H9 (cell line): Measurements from ENCODE around the gene ARMH1. TPM values are rescaled to one million over a fixed set of nuclear protein-coding genes. Genes with fewer than 3 reads are reported as not detected.

Experiments
- DNase-seq: peaks from one replicate; pipeline ENCODE4 v3.0.0-alpha.2; 2017
- H2AFZ ChIP-seq: one replicate; pipeline ENCODE4 v1.6.1; 2013; ENCODE audit warnings: mild to moderate bottlenecking, low read length, control low read depth, moderate library complexity
- H2AK5ac ChIP-seq: 2 replicates; pipeline ENCODE4 v1.6.1; 2013; ENCODE audit warnings: low read length, control low read depth, mixed read lengths; ENCODE audit not compliant: insufficient read length
- H2BK120ac ChIP-seq: one replicate; pipeline ENCODE4 v1.6.1; 2013; ENCODE audit warnings: low read depth, mild to moderate bottlenecking, low read length, control low read depth, inconsistent platforms; ENCODE audit not compliant: poor library complexity, severe bottlenecking
- H2BK12ac ChIP-seq: 2 replicates; pipeline ENCODE4 v1.6.1; 2013; ENCODE audit warnings: low read length, control low read depth, mixed read lengths, low read depth; ENCODE audit not compliant: insufficient read length
- H2BK15ac ChIP-seq: 2 replicates; pipeline ENCODE4 v1.6.1; 2013; ENCODE audit warnings: low read depth, low read length, control low read depth
- H2BK20ac ChIP-seq: one replicate; pipeline ENCODE4 v1.6.1; 2013; ENCODE audit warnings: low read depth, mild to moderate bottlenecking, low read length, control low read depth, inconsistent platforms; ENCODE audit not compliant: poor library complexity, severe bottlenecking
- H2BK5ac ChIP-seq: 2 replicates; pipeline ENCODE4 v1.6.1; 2013; ENCODE audit warnings: low read length, control low read depth, mixed read lengths; ENCODE audit not compliant: insufficient read length
- H3K14ac ChIP-seq: 2 replicates; pipeline ENCODE4 v1.6.1; 2013; ENCODE audit warnings: low read length, control low read depth; ENCODE audit not compliant: insufficient read depth
- H3K18ac ChIP-seq: 2 replicates; pipeline ENCODE4 v1.6.1; 2013; ENCODE audit warnings: low read depth, mild to moderate bottlenecking, mixed read lengths, low read length, control low read depth; ENCODE audit not compliant: insufficient read length
- H3K23ac ChIP-seq: 2 replicates; pipeline ENCODE4 v1.6.1; 2013; ENCODE audit warnings: low read length, control low read depth, mixed read lengths, low read depth; ENCODE audit not compliant: insufficient read length
- H3K23me2 ChIP-seq: 2 replicates; pipeline ENCODE4 v1.6.1; 2013; ENCODE audit warnings: low read depth, mild to moderate bottlenecking, mixed read lengths, low read length, control low read depth; ENCODE audit not compliant: insufficient read length, poor library complexity, severe bottlenecking
- H3K27ac ChIP-seq: 2 replicates; pipeline ENCODE4 v1.5.1; 2013; ENCODE audit warnings: low read length, control low read depth, mixed read lengths, low read depth; ENCODE audit not compliant: insufficient read length
- H3K27me3 ChIP-seq: 2 replicates; pipeline ENCODE4 v1.6.1; 2013; ENCODE audit warnings: low read length, control low read depth, inconsistent platforms; ENCODE audit not compliant: insufficient read depth
- H3K4ac ChIP-seq: 2 replicates; pipeline ENCODE4 v1.6.1; 2013; ENCODE audit warnings: low read depth, mild to moderate bottlenecking, control low read depth, inconsistent platforms, low read length, moderate library complexity
- H3K4me1 ChIP-seq: 2 replicates; pipeline ENCODE4 v1.6.1; 2013; ENCODE audit warnings: low read length, control low read depth, inconsistent platforms; ENCODE audit not compliant: insufficient read depth
- H3K4me2 ChIP-seq: 2 replicates; pipeline ENCODE4 v1.6.1; 2013; ENCODE audit warnings: low read length, control low read depth, mixed read lengths; ENCODE audit not compliant: insufficient read length, insufficient read depth
- H3K56ac ChIP-seq: 2 replicates; pipeline ENCODE4 v1.6.1; 2013; ENCODE audit warnings: low read depth, mild to moderate bottlenecking, mixed read lengths, low read length, control low read depth; ENCODE audit not compliant: insufficient read length
- H3K79me1 ChIP-seq: 2 replicates; pipeline ENCODE4 v1.6.1; 2013; ENCODE audit warnings: low read depth, mild to moderate bottlenecking, moderate library complexity, low read length, control low read depth, inconsistent platforms; ENCODE audit not compliant: insufficient read depth, poor library complexity, severe bottlenecking
- H3K79me2 ChIP-seq: 2 replicates; pipeline ENCODE4 v1.6.1; 2013; ENCODE audit warnings: low read length, control low read depth, inconsistent platforms; ENCODE audit not compliant: insufficient read depth
- H3K9ac ChIP-seq: 2 replicates; pipeline ENCODE4 v1.6.1; 2013; ENCODE audit warnings: low read length, control low read depth, mixed read lengths; ENCODE audit not compliant: insufficient read length; ENCODE audit errors: extremely low read depth
- H3K9me3 ChIP-seq: one replicate; pipeline ENCODE4 v1.6.1; 2013; ENCODE audit warnings: low read depth, low read length, inconsistent platforms; ENCODE audit not compliant: control insufficient read depth
- H3T11ph ChIP-seq: one replicate; pipeline ENCODE4 v1.6.1; 2013; ENCODE audit warnings: mild to moderate bottlenecking, low read length, control low read depth, inconsistent platforms
- H4K20me1 ChIP-seq: one replicate; pipeline ENCODE4 v1.6.1; 2013; ENCODE audit not compliant: control insufficient read depth, insufficient read length, insufficient read depth
- H4K5ac ChIP-seq: 2 replicates; pipeline ENCODE4 v1.6.1; 2013; ENCODE audit warnings: low read depth, mild to moderate bottlenecking, mixed read lengths, low read length, control low read depth; ENCODE audit not compliant: insufficient read length
- H4K8ac ChIP-seq: replicated peaks from 2 replicates; pipeline ENCODE4 v1.6.1; 2013; ENCODE audit warnings: low read length, control low read depth, mixed read lengths, low read depth; ENCODE audit not compliant: insufficient read length
- H4K91ac ChIP-seq: 2 replicates; pipeline ENCODE4 v1.6.1; 2013; ENCODE audit warnings: low read depth, mild to moderate bottlenecking, moderate library complexity, mixed read lengths, low read length, control low read depth; ENCODE audit not compliant: insufficient read length
- H3K27ac Mint-ChIP-seq, 3 experiments: 2 replicates in 2 of 3; 3 replicates in 1 of 3; pipeline ENCODE4 v1.8.0; 2020 to 2021; ENCODE audit warnings: mixed read lengths in 3 of 3, mild to moderate bottlenecking in 1 of 3, moderate library complexity in 1 of 3
- H3K27me3 Mint-ChIP-seq: 2 replicates; pipeline ENCODE4 v1.8.0; 2021; ENCODE audit warnings: low read depth, mild to moderate bottlenecking, moderate library complexity, mixed read lengths
- H3K36me3 Mint-ChIP-seq, 3 experiments: 2 replicates in 2 of 3; 3 replicates in 1 of 3; pipeline ENCODE4 v1.8.0; 2020 to 2021; ENCODE audit warnings: low read depth in 3 of 3, mixed read lengths in 3 of 3; ENCODE audit not compliant: insufficient read depth in 1 of 3
- H3K4me1 Mint-ChIP-seq, 2 experiments: 2 replicates each; pipeline ENCODE4 v1.8.0; 2020; ENCODE audit warnings: mixed read lengths in 2 of 2
- H3K4me3 Mint-ChIP-seq, 2 experiments: 2 replicates in 1 of 2; 3 replicates in 1 of 2; pipeline ENCODE4 v1.8.0; 2020 to 2021; ENCODE audit warnings: mild to moderate bottlenecking in 2 of 2, mixed read lengths in 2 of 2, moderate library complexity in 1 of 2
- H3K9me3 Mint-ChIP-seq, 2 experiments: 2 replicates in 1 of 2; 3 replicates in 1 of 2; pipeline ENCODE4 v1.8.0; 2020; ENCODE audit warnings: mild to moderate bottlenecking in 2 of 2, mixed read lengths in 2 of 2, moderate library complexity in 1 of 2
- whole genome bisulfite sequencing: extraction: QIAGEN DNeasy Blood & Tissue Kit; methylation state at CpG from one replicate; pipeline ENCODE4 v1.1.7; 2013; ENCODE audit warnings: missing lambda C conversion rate, low lambda C conversion rate, mixed read lengths; ENCODE audit not compliant: insufficient read length; ENCODE audit errors: extremely low coverage; 5-methylcytosine and 5-hydroxymethylcytosine counted together
- total RNA-seq: library from RNA; stranded (reverse); gene quantifications from 2 replicates; pipeline ENCODE4 v1.2.1, GENCODE V29; 2021
- TF ChIP-seq, protein P1 (sequence below): fragments of 200-600 bp; sonication (generic); conservative IDR thresholded peaks from 3 replicates; pipeline ENCODE4 v1.8.0; 2021; ENCODE audit warnings: antibody characterized with exemption, mild to moderate bottlenecking

Gene ARMH1
- total RNA-seq, 1 experiment from 2014 or later = 1.0 TPM

DNA sequence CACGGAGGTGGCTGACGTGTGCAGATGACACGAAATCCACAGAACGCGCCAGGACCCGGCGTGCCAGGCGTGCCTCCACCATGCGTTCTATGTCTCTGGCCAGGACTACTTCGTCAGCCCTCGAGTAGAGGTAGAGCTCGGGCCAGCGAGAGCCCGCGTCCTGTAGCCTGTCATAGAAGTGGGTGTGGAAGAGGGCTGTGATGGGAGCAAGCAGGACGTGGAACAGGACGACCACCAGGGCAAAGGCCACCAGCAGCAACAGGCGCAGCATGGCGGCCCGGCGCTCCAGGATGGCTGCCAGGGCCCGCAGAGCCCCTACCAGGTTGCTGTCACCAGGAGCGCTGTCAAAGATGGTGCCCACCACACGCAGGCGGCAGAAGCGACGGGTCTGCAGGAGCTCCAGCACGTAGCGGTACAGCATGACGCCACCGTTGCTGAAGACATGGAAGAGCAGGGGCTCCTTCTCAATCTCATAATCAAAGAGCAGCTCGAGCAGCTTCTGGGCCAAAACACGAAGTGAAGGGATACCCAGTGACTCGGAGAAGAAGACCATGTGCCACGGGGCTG is 19.8 kb upstream of the ARMH1 start:
- no peak overlapping the region for H2BK5ac ChIP-seq
- no peaks in the 10 kb centered on the region for H3K9me3 ChIP-seq
- H3K18ac ChIP-seq = no peak overlapping the region
- H4K5ac ChIP-seq = no peak overlapping the region
- TF ChIP-seq, protein P1, sequence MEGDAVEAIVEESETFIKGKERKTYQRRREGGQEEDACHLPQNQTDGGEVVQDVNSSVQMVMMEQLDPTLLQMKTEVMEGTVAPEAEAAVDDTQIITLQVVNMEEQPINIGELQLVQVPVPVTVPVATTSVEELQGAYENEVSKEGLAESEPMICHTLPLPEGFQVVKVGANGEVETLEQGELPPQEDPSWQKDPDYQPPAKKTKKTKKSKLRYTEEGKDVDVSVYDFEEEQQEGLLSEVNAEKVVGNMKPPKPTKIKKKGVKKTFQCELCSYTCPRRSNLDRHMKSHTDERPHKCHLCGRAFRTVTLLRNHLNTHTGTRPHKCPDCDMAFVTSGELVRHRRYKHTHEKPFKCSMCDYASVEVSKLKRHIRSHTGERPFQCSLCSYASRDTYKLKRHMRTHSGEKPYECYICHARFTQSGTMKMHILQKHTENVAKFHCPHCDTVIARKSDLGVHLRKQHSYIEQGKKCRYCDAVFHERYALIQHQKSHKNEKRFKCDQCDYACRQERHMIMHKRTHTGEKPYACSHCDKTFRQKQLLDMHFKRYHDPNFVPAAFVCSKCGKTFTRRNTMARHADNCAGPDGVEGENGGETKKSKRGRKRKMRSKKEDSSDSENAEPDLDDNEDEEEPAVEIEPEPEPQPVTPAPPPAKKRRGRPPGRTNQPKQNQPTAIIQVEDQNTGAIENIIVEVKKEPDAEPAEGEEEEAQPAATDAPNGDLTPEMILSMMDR = no peak
- DNase-seq = no peak
- no peaks in the 10 kb centered on the region for H3K4me1 ChIP-seq
- H3K9ac ChIP-seq = no peak overlapping the region
- no peak overlapping the region for H3K4ac ChIP-seq
- Mint-ChIP-seq H3K4me3 (no peak overlapping the region), H3K4me1 (peaks cover 22 to 36% of the 10 kb centered on the region in 2 experiments), H3K9me3 (no peaks in the 10 kb centered on the region), H3K27ac (no peak overlapping the region), H3K36me3 (peaks cover 8 to 24% (median 18%) of the 10 kb centered on the region in 3 experiments; a peak in 6 of 7 replicates), H3K27me3 (no peaks in the 10 kb centered on the region)
- no peaks in the 10 kb centered on the region for H3K23me2 ChIP-seq
- no peaks in the 10 kb centered on the region for H4K20me1 ChIP-seq
- no peak overlapping the region for H3K14ac ChIP-seq
- no peak overlapping the region for H3T11ph ChIP-seq
- no peak overlapping the region for H3K56ac ChIP-seq
- no peak overlapping the region for H4K91ac ChIP-seq
- H3K79me1 ChIP-seq = no peaks in the 10 kb centered on the region
- no peak overlapping the region for H3K4me2 ChIP-seq
- H2BK120ac ChIP-seq = no peak overlapping the region
- no peak overlapping the region for H2AK5ac ChIP-seq
- no peak overlapping the region for H2AFZ ChIP-seq
- H2BK15ac ChIP-seq = no peak overlapping the region
- H3K27ac ChIP-seq = no peak overlapping the region
- no peak overlapping the region for H2BK20ac ChIP-seq
- no peaks in the 10 kb centered on the region for H3K79me2 ChIP-seq
- H3K27me3 ChIP-seq = no peaks in the 10 kb centered on the region
- H4K8ac ChIP-seq = no peak overlapping the region
- no peak overlapping the region for H3K23ac ChIP-seq
- WGBS = no CpG with 5 or more reads among the region's 35 CpGs
- H2BK12ac ChIP-seq = no peak overlapping the region
